HUES6 (cell line): ENCODE results near the gene INF2.

Source experiments
- H3K27ac ChIP-seq: 2 replicates; pipeline ENCODE4 v1.7.0; 2013; ENCODE audit warnings: low read depth, mild to moderate bottlenecking, low read length, inconsistent platforms
- H3K27me3 ChIP-seq: 2 replicates; pipeline ENCODE4 v1.6.1; 2013; ENCODE audit warnings: low read length; ENCODE audit not compliant: control insufficient read depth, insufficient read depth
- H3K36me3 ChIP-seq: 2 replicates; pipeline ENCODE4 v1.6.1; 2013; ENCODE audit warnings: low read length; ENCODE audit not compliant: control insufficient read depth, insufficient read depth
- H3K4me1 ChIP-seq: 2 replicates; pipeline ENCODE4 v1.6.1; 2013; ENCODE audit warnings: low read length; ENCODE audit not compliant: control insufficient read depth, insufficient read depth
- H3K4me3 ChIP-seq: 2 replicates; pipeline ENCODE4 v1.5.1; 2013; ENCODE audit warnings: low read depth, low read length
- H3K9ac ChIP-seq: one replicate; pipeline ENCODE4 v1.6.1; 2013; ENCODE audit warnings: mild to moderate bottlenecking, low read length
- H3K9me3 ChIP-seq: 2 replicates; pipeline ENCODE4 v1.6.1; 2013; ENCODE audit warnings: low read depth, low read length; ENCODE audit not compliant: control insufficient read depth, insufficient read depth

INF2 gene

DNA sequence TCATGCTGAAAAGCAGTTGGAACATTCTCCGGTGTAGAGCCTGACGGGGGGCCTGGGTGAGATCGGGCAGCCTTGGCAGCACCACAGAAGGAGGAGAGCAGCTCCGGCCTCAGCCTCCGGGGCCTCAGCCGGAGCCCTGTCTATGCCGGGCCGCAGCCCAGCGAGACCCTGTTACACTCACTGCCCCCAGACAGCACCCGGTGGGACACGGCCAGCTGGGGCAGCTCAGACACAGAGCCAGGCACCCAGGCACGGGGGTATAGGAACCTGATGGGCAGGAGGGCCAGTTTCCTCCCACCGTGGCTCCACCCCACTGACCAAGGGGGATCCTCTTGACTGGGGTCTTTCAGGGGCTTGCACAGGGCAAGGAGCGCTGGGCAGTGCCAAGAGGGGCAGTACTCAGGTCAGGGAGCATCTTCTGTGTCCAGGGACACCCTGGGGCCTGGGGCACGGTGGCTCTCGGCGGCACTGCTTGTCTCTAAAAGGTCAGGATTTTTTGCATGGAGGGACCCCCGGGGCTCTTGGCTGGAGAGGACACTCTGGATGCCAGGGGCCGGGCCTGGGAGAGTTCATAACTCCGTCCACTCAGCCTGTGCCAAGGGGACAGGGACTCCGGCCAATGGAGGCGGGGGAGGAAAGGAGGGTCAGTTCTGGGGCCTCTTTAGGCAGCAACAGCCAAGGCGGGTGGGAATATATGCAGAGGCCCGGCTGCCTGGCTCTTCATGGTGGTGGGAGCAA is 9.4 kb downstream of the INF2 start:
- H3K27me3 ChIP-seq, result no peaks in the 10 kb centered on the region
- peaks cover 56% of the 10 kb centered on the region for H3K4me1 ChIP-seq
- H3K36me3 ChIP-seq, result peaks cover 40% of the 10 kb centered on the region
- no peak overlapping the region for H3K9ac ChIP-seq
- H3K9me3 ChIP-seq, result peaks cover 6% of the 10 kb centered on the region
- no peak overlapping the region for H3K27ac ChIP-seq
- H3K4me3 ChIP-seq, result no peak overlapping the region

DNA sequence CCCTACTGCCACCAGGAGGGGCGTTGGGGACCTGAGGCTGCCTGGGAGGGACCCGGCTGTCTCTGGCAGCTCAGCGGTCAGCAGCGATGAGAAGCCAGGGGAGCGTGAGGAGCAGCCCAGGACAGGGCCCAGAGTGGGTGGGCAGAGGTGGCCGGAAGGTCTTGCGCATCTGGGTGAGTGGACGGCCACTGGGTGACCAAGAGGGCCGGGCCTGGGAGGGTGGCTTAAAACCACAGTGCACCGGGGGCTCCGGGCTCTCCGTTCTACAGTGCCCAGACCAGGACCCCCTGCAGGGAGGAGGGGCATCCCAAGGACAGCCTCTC is 10.0 kb downstream of the INF2 start:
- Histone ChIP-seq H3K9ac (no peak overlapping the region), H3K4me3 (no peak overlapping the region), H3K27me3 (no peaks in the 10 kb centered on the region), H3K27ac (no peak overlapping the region), H3K4me1 (peaks cover 51% of the 10 kb centered on the region), H3K36me3 (peaks cover 45% of the 10 kb centered on the region), H3K9me3 (peaks cover 11% of the 10 kb centered on the region)

DNA sequence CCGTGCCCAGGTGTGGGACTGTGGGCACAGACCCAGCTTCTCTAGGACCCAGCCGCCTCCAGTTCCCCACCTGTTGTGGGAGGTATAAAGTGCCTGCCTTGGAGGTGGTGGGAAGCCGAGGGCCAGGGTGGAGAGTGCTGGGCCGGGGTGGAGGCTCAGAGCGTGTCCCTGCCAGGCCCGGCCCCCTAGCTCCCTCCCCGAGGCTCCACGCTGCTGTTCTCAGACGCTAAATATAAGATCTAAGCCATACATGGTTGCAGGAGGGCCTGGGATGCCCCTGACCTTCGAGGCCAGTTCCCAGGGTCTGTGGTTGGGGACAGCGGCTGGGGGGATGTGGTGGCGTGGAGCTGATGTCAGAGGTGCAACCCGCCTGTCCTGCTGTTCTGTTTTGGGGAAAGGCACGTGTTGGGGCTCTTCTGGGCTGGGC is 10.8 kb downstream of the INF2 start:
- Histone ChIP-seq H3K27ac (0 out of 2 replicates have a peak overlapping the region, but pooled peaks have one; percentile 42), H3K4me3 (no peak overlapping the region), H3K9me3 (peaks cover 16% of the 10 kb centered on the region), H3K27me3 (no peaks in the 10 kb centered on the region), H3K9ac (peak overlapping the region; percentile 20), H3K36me3 (peaks cover 51% of the 10 kb centered on the region), H3K4me1 (peaks cover 43% of the 10 kb centered on the region)

GRCh38 chr14:104700747-104701217 is 11.4 kb downstream of the INF2 start:
- Histone ChIP-seq H3K4me1 (peaks cover 38% of the 10 kb centered on the region), H3K36me3 (peaks cover 54% of the 10 kb centered on the region), H3K9ac (peak overlapping the region; percentile 20), H3K27me3 (no peaks in the 10 kb centered on the region), H3K27ac (0 out of 2 replicates have a peak overlapping the region, but pooled peaks have one; percentile 42), H3K4me3 (no peak overlapping the region), H3K9me3 (peaks cover 16% of the 10 kb centered on the region)

GRCh38 chr14:104701383-104702076 is 12.1 kb downstream of the INF2 start:
- no peak overlapping the region for H3K4me3 ChIP-seq
- no peaks in the 10 kb centered on the region for H3K27me3 ChIP-seq
- peaks cover 40% of the 10 kb centered on the region for H3K4me1 ChIP-seq
- peaks cover 16% of the 10 kb centered on the region for H3K9me3 ChIP-seq
- no peak overlapping the region for H3K9ac ChIP-seq
- H3K36me3 ChIP-seq, result peaks cover 52% of the 10 kb centered on the region
- H3K27ac ChIP-seq, result no peak overlapping the region

- Histone ChIP-seq H3K36me3 (peaks cover 50% of the 10 kb centered on the region), H3K4me1 (peaks cover 42% of the 10 kb centered on the region), H3K27ac (no peak overlapping the region), H3K9ac (no peak overlapping the region), H3K4me3 (no peak overlapping the region), H3K27me3 (no peaks in the 10 kb centered on the region), H3K9me3 (peaks cover 16% of the 10 kb centered on the region)
Measured at GRCh38 chr14:104702106-104702505, 12.7 kb downstream of the INF2 start.

DNA sequence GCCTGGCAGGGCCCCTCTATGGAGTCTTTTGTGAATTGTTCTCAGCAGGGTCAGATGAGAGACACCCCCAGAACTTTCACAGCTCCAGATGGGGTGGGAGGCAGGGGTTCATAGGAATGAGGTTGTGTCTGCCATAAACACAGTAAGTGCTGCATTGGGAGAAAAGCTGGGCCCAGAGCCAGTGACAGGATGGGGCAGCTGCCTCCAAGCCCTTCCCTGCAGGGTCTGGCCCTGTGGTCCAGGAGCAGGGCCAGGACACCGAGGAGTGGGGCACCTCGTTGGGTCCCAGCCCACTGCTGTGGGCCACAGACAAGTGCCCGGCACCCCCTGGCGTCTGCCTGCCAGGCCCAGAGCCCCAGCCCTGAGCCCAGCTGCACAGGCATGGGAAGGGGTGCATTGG is 13.3 kb downstream of the INF2 start:
- no peak overlapping the region for H3K4me3 ChIP-seq
- H3K27ac ChIP-seq, result no peak overlapping the region
- H3K36me3 ChIP-seq, result peaks cover 49% of the 10 kb centered on the region
- H3K27me3 ChIP-seq, result no peaks in the 10 kb centered on the region
- H3K9ac ChIP-seq, result no peak overlapping the region
- H3K9me3 ChIP-seq, result peaks cover 16% of the 10 kb centered on the region
- H3K4me1 ChIP-seq, result peaks cover 39% of the 10 kb centered on the region

DNA sequence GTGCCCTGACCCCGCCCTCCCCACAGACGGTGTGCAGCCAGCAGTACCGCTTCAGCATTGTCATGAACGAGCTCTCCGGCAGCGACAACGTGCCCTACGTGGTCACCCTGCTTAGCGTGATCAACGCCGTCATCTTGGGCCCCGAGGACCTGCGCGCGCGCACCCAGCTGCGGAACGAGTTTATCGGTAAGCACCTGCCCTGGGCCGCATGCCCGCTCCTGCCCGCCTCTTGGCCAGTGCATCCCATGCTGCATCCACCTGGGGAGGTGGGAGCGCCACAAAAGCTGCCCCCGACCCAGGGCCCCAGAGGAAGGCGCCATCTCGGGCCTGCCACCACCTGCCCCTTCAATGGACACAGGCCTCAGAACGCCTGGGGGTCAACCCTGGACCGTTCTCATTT is 13.9 kb downstream of the INF2 start:
- Histone ChIP-seq H3K9me3 (peaks cover 16% of the 10 kb centered on the region), H3K36me3 (peaks cover 49% of the 10 kb centered on the region), H3K9ac (no peak overlapping the region), H3K27ac (no peak overlapping the region), H3K4me3 (no peak overlapping the region), H3K4me1 (peaks cover 38% of the 10 kb centered on the region), H3K27me3 (no peaks in the 10 kb centered on the region)

GRCh38 chr14:104704252-104704651 is 14.8 kb downstream of the INF2 start:
- no peak overlapping the region for H3K4me3 ChIP-seq
- peaks cover 37% of the 10 kb centered on the region for H3K4me1 ChIP-seq
- H3K27me3 ChIP-seq, result no peaks in the 10 kb centered on the region
- H3K9ac ChIP-seq, result no peak overlapping the region
- H3K27ac ChIP-seq, result no peak overlapping the region
- H3K36me3 ChIP-seq, result peaks cover 50% of the 10 kb centered on the region
- peaks cover 16% of the 10 kb centered on the region for H3K9me3 ChIP-seq

DNA sequence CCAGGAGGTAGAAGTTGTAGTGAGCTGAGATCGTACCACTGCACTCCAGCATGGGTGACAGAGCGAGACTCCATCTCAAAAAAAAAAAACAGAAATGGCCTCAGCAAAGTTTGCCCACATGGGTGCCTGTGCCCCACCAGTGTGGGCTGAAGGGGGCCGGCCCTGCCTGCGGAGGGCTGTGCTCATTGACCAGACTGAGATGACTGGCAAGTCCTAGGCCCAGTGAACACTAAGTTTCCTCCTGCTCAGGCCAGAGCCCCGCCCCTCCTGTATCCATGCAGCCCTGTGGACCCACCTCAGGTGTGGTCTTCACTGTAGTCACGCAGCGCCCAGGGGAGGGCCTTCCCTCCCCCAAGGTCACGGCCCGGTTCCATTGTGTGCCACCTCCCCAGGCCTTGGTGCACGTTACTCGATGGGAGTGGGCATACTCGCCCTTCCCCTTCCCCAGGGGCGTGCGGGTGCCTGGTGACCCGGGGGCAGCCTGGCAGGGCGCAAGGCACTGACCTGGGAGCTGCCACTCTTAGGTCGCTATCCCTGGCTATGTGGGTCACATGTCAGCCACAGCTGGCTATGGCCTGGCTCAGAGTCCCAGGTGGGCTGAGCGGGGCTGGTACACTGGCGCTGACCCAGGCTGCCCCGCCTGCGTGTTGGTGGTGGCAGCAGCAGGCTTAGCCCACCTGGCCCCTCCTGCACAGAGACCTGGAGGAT is 16.1 kb downstream of the INF2 start:
- no peak overlapping the region for H3K9ac ChIP-seq
- H3K4me3 ChIP-seq, result no peak overlapping the region
- no peak overlapping the region for H3K27ac ChIP-seq
- H3K9me3 ChIP-seq, result peaks cover 16% of the 10 kb centered on the region
- H3K4me1 ChIP-seq, result peaks cover 27% of the 10 kb centered on the region
- no peaks in the 10 kb centered on the region for H3K27me3 ChIP-seq
- peaks cover 62% of the 10 kb centered on the region for H3K36me3 ChIP-seq
